HepG2 (cell line): Measurements from ENCODE around the gene SRP72. TPM values are rescaled to one million over a fixed set of nuclear protein-coding genes. Genes with fewer than 3 reads are reported as not detected.
A peak's percentile ranks its signal among the peaks of the same experiment; 100 is the strongest.

Experiments
- CREBL2 ChIP-seq: sonication (generic); formaldehyde crosslinking; IDR thresholded peaks from 2 replicates; pipeline ENCODE4 v1.8.1; 2023; ENCODE audit warnings: missing genetic modification reagents, mild to moderate bottlenecking, borderline replicate concordance
- HDAC6 ChIP-seq: fragments of 200-600 bp; sonication (generic); IDR thresholded peaks from 2 replicates; pipeline ENCODE4 v1.7.0; 2017; ENCODE audit warnings: mild to moderate bottlenecking, antibody characterized with exemption, low read length, low read depth
- HMGXB4 ChIP-seq, 2 experiments: sonication (generic) in 1 of 2; formaldehyde crosslinking in 1 of 2; IDR thresholded peaks; 2 replicates each; pipeline versions ENCODE4 v1.4.0 to v1.6.1; 2018 to 2020; ENCODE audit warnings: missing genetic modification reagents in 2 of 2, borderline replicate concordance in 1 of 2, low read depth in 1 of 2, mild to moderate bottlenecking in 1 of 2, missing biosample characterization in 1 of 2
- KAT2B ChIP-seq: fragments of 150-350 bp; IDR thresholded peaks from 2 replicates; pipeline ENCODE4 v1.6.1; 2014; ENCODE audit warnings: low read depth, low read length, borderline replicate concordance
- MXD3 ChIP-seq: IDR thresholded peaks from 2 replicates; pipeline ENCODE4 v1.6.1; 2016; ENCODE audit warnings: mild to moderate bottlenecking, missing biosample characterization, missing genetic modification reagents
- TEAD2 ChIP-seq: sonication (generic); formaldehyde crosslinking; IDR thresholded peaks from 2 replicates; pipeline ENCODE4 v1.9.0; 2021; ENCODE audit warnings: missing genetic modification reagents
- XBP1 ChIP-seq: sonication (generic); formaldehyde crosslinking; IDR thresholded peaks from 2 replicates; pipeline ENCODE4 v1.5.0; 2020; ENCODE audit warnings: missing genetic modification reagents
- ZBTB46 ChIP-seq: sonication (generic); formaldehyde crosslinking; IDR thresholded peaks from 2 replicates; pipeline ENCODE4 v1.4.0; 2020; ENCODE audit warnings: mild to moderate bottlenecking, missing genetic modification reagents, borderline replicate concordance
- ZFP36L2 ChIP-seq: sonication (generic); formaldehyde crosslinking; IDR thresholded peaks from 2 replicates; pipeline ENCODE4 v1.4.0; 2020; ENCODE audit warnings: missing genetic modification reagents
- ZNF317 ChIP-seq: sonication (generic); formaldehyde crosslinking; IDR thresholded peaks from 2 replicates; pipeline ENCODE4 v1.5.0; 2020; ENCODE audit warnings: mild to moderate bottlenecking, missing genetic modification reagents
- ZNF407 ChIP-seq: sonication (generic); formaldehyde crosslinking; IDR thresholded peaks from one replicate; pipeline ENCODE4 v1.5.1; 2020; ENCODE audit warnings: mild to moderate bottlenecking, missing genetic modification reagents; ENCODE audit errors: not compliant biosample characterization
- ZNF484 ChIP-seq: sonication (generic); formaldehyde crosslinking; IDR thresholded peaks from 2 replicates; pipeline ENCODE4 v1.5.1; 2020; ENCODE audit warnings: mild to moderate bottlenecking, low read depth, missing genetic modification reagents, borderline replicate concordance
- ZNF570 ChIP-seq: sonication (generic); formaldehyde crosslinking; IDR thresholded peaks from 2 replicates; pipeline ENCODE4 v1.4.0; 2020; ENCODE audit warnings: mild to moderate bottlenecking, missing genetic modification reagents, borderline replicate concordance
- ZNF703 ChIP-seq: sonication (generic); formaldehyde crosslinking; IDR thresholded peaks from 2 replicates; pipeline ENCODE4 v1.5.1; 2020; ENCODE audit warnings: missing genetic modification reagents, mild to moderate bottlenecking, moderate library complexity, borderline replicate concordance
- polyA plus RNA-seq, 8 experiments: library from polyadenylated mRNA; depleted of rRNA in 3 of 8; stranded (reverse) in 7 of 8; unstranded in 1 of 8; fragments of >200 nt; fragmentation: Illumina TruSeq in 4 of 8; extraction: Trizol in 4 of 8; gene quantifications; 2 replicates each; pipeline versions ENCODE4 v1.2.1 to v1.2.3, GENCODE V29; 2011 to 2016; ENCODE audit warnings: low read depth in 4 of 8, missing spikeins in 1 of 8, mixed read lengths in 1 of 8; ENCODE audit not compliant: insufficient read depth in 1 of 8
- total RNA-seq, 5 experiments: library from RNA; depleted of rRNA; stranded (reverse); fragments of >200 nt; fragmentation: Illumina TruSeq; extraction: Trizol; gene quantifications; 2 replicates each; pipeline ENCODE4 v1.2.3, GENCODE V29; 2016; ENCODE audit warnings: low read depth in 1 of 5

Gene SRP72
- total and polyA plus RNA-seq, 2 of the 13 experiments (the other 11 are each of a cell fraction or from before 2014, with no cell fraction given) = 64.9 to 75.6 TPM

GRCh38 chr4:56544573-56545131 lies 77.2 kb downstream of the SRP72 start (continued):
- TF ChIP-seq ZNF407 (CRISPR knock-in tag) (peak; percentile 30), ZNF317 (no peak), ZNF570 (CRISPR knock-in tag) (no peak), ZNF484 (CRISPR knock-in tag) (no peak), KAT2B (no peak), ZBTB46 (CRISPR knock-in tag) (no peak), MXD3 (CRISPR knock-in tag) (no peak), HDAC6 (no peak), ZFP36L2 (CRISPR knock-in tag) (no peak), CREBL2 (CRISPR knock-in tag) (no peak), XBP1 (CRISPR knock-in tag) (no peak), ZNF703 (CRISPR knock-in tag) (no peak), TEAD2 (CRISPR knock-in tag) (no peak), HMGXB4 (CRISPR knock-in tag; IDR thresholded peaks at IDR 0.05; ENCODE audit: borderline replicate concordance in 1 of 2, low read depth in 1 of 2) (peak; percentile 98)
